ENCODE measurements around the gene OR2J3. TPM values are rescaled to one million over a fixed set of nuclear protein-coding genes. Genes with fewer than 3 reads are reported as not detected.

Gene OR2J3
- total and polyA plus RNA-seq, 2 donors (not counting 3 experiments of a cell fraction or from before 2014, with no cell fraction given), result not detected

DNA sequence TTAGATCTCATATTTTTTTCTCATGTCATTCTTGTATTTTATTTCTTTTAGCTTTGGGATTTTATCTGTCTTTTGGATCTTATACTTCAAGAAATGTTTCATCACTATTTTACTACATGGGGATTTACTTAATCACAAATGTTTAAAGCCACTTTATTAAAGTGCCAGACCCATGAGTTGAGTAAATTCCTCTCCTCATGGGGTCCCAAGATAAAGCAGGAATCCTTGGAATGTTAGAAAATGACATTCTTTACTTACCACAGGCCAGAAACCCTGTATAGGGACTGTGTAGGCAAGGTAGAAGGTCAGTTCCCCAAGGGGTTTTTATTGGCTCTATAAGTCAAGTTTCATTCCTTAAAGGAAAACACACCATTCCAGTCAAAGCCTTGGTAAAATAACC is 34.5 kb downstream of the OR2J3 start:
- Histone ChIP-seq H3K27me3 (ENCODE audit: control insufficient read depth in 2 of 2, insufficient read depth in 2 of 2, low read length in 2 of 2) (no peaks in the 10 kb centered on the region), H3K9ac (replicated peaks; ENCODE audit: extremely low read depth, insufficient read depth, low read length) (no peak overlapping the region), H2AFZ (ENCODE audit: low read depth, low read length) (no peak overlapping the region), H3K36me3 (ENCODE audit: control insufficient read depth in 2 of 2, extremely low read depth in 1 of 2, insufficient read depth in 2 of 2, low read length in 2 of 2) (no peaks in the 10 kb centered on the region), H3K4me2 (ENCODE audit: insufficient read depth, low read length) (no peak overlapping the region), H3K27ac (ENCODE audit: insufficient read depth, low read depth, low read length) (no peak overlapping the region), H4K20me1 (replicated peaks; ENCODE audit: control insufficient read depth, extremely low read depth, insufficient read depth, low read length) (no peaks in the 10 kb centered on the region), H3K9me1 (replicated peaks; ENCODE audit: control insufficient read depth, extremely low read depth, insufficient read depth, low read length) (no peaks in the 10 kb centered on the region), H3K79me2 (ENCODE audit: control insufficient read depth, insufficient read depth, low read length) (no peaks in the 10 kb centered on the region), H3K4me3 (replicated peaks in 1 of 3; ENCODE audit: insufficient read depth in 1 of 3, low read depth in 1 of 3, low read length in 3 of 3) (no peak overlapping the region), H3K4me1 (ENCODE audit: control insufficient read depth, extremely low read depth, insufficient read depth, low read length) (no peaks in the 10 kb centered on the region), H3K9me3 (replicated peaks; ENCODE audit: control insufficient read depth, insufficient read depth, low read length) (no peaks in the 10 kb centered on the region)
- BruUV-seq (replicated peaks), result no TSS peak
- no peak for FAIRE-seq
- ChIA-PET POLR2A (interaction anchor here (0.6 kb wide), 1 partner anchor 1594 kb away, joined by 6 read pairs; no protein-coding TSS in a partner anchor), CTCF (no interaction called here)
- dilution Hi-C loops (cut with MboI; ENCODE audit: extremely low pct_ligation_motif_present, low sequenced_read_pairs) (no loop called here), intact Hi-C loops (cut with micrococcal nuclease) (no loop called here)
- no peak for DNase-seq (ENCODE audit: low read depth, low spot score)
- no peak for TF ChIP-seq JUN (IDR thresholded peaks at IDR 0.05; ENCODE audit: borderline replicate concordance, insufficient read depth, insufficient read length, low read depth)
- no peak for TF ChIP-seq FOS (IDR thresholded peaks at IDR 0.05; ENCODE audit: borderline replicate concordance, insufficient read depth, low read length)
- no peak for TF ChIP-seq EZH2 (IDR thresholded peaks at IDR 0.05; ENCODE audit: borderline replicate concordance, low read depth, low read length, severe bottlenecking)
- TF ChIP-seq, protein P1, sequence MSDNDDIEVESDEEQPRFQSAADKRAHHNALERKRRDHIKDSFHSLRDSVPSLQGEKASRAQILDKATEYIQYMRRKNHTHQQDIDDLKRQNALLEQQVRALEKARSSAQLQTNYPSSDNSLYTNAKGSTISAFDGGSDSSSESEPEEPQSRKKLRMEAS (IDR thresholded peaks at IDR 0.05; ENCODE audit: insufficient read depth, insufficient read length), result no peak
- TF ChIP-seq POLR2A (IDR thresholded peaks at IDR 0.05; ENCODE audit: low read depth, low read length), result no peak
- no peak for TF ChIP-seq POLR2AphosphoS5 (IDR thresholded peaks at IDR 0.05; ENCODE audit: insufficient read depth, low read depth, low read length)
- TF ChIP-seq MYC (IDR thresholded peaks at IDR 0.05; ENCODE audit: low read depth, low read length), result no peak
- TF ChIP-seq, protein P2, sequence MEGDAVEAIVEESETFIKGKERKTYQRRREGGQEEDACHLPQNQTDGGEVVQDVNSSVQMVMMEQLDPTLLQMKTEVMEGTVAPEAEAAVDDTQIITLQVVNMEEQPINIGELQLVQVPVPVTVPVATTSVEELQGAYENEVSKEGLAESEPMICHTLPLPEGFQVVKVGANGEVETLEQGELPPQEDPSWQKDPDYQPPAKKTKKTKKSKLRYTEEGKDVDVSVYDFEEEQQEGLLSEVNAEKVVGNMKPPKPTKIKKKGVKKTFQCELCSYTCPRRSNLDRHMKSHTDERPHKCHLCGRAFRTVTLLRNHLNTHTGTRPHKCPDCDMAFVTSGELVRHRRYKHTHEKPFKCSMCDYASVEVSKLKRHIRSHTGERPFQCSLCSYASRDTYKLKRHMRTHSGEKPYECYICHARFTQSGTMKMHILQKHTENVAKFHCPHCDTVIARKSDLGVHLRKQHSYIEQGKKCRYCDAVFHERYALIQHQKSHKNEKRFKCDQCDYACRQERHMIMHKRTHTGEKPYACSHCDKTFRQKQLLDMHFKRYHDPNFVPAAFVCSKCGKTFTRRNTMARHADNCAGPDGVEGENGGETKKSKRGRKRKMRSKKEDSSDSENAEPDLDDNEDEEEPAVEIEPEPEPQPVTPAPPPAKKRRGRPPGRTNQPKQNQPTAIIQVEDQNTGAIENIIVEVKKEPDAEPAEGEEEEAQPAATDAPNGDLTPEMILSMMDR (IDR thresholded peaks at IDR 0.05; ENCODE audit: extremely low read depth in 1 of 2, insufficient read depth in 1 of 2, low read depth in 1 of 2, low read length in 2 of 2), result no peak
- no peak for TF ChIP-seq GATA2 (IDR thresholded peaks at IDR 0.05; ENCODE audit: insufficient read depth, insufficient read length, low read depth, low read length)
